ENCODE results near the gene PPBP.

PPBP gene

DNA sequence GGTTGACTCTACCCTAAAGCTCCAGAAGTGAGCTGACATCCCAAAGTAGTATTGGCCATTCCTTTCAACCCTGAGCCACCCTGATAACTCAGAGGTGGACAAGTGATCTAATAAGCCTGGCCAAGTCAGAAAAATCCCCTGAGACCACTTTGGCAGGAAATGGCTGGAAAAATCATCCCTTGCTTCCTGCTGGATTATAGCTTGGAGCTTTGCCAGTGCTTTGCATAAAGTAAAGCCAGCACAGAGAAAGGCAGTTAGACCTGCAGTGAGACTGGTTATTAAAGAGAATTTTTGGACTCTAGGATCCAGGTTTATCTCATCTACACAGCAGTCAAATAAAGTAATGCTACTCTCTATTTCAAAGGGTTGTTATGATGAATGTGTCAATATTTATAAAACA is 44.1 kb upstream of the PPBP start:
- Histone ChIP-seq H3K9ac (ENCODE audit: low read length) (no peak overlapping the region), H3K36me3 (ENCODE audit: low read length) (no peaks in the 10 kb centered on the region), H3K27me3 (ENCODE audit: low read length) (no peaks in the 10 kb centered on the region), H3F3A (ENCODE audit: insufficient read depth) (no peaks in the 10 kb centered on the region), H3K9me3 (ENCODE audit: insufficient read depth, low read length) (no peaks in the 10 kb centered on the region), H3K27ac (ENCODE audit: low read depth, low read length) (no peak overlapping the region), H3K9me2 (replicated peaks; ENCODE audit: insufficient read depth, low read length) (no peaks in the 10 kb centered on the region), H3K4me2 (ENCODE audit: low read depth, low read length, poor library complexity, severe bottlenecking) (no peak overlapping the region), H4K20me1 (ENCODE audit: low read depth, low read length) (no peaks in the 10 kb centered on the region), H3K79me2 (ENCODE audit: insufficient read depth, low read length) (no peaks in the 10 kb centered on the region), H2AFZ (ENCODE audit: low read depth, low read length, severe bottlenecking) (no peak overlapping the region), H3K4me3 (ENCODE audit: insufficient read depth, low read length, poor library complexity, severe bottlenecking) (no peak overlapping the region)
- TF ChIP-seq, protein P1, sequence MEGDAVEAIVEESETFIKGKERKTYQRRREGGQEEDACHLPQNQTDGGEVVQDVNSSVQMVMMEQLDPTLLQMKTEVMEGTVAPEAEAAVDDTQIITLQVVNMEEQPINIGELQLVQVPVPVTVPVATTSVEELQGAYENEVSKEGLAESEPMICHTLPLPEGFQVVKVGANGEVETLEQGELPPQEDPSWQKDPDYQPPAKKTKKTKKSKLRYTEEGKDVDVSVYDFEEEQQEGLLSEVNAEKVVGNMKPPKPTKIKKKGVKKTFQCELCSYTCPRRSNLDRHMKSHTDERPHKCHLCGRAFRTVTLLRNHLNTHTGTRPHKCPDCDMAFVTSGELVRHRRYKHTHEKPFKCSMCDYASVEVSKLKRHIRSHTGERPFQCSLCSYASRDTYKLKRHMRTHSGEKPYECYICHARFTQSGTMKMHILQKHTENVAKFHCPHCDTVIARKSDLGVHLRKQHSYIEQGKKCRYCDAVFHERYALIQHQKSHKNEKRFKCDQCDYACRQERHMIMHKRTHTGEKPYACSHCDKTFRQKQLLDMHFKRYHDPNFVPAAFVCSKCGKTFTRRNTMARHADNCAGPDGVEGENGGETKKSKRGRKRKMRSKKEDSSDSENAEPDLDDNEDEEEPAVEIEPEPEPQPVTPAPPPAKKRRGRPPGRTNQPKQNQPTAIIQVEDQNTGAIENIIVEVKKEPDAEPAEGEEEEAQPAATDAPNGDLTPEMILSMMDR (IDR thresholded peaks at IDR 0.05; ENCODE audit: insufficient read depth, low read length, poor library complexity, severe bottlenecking) = no peak
- TF ChIP-seq EZH2phosphoT487 (conservative IDR thresholded peaks at IDR 0.05; ENCODE audit: low read length) = no peak

DNA sequence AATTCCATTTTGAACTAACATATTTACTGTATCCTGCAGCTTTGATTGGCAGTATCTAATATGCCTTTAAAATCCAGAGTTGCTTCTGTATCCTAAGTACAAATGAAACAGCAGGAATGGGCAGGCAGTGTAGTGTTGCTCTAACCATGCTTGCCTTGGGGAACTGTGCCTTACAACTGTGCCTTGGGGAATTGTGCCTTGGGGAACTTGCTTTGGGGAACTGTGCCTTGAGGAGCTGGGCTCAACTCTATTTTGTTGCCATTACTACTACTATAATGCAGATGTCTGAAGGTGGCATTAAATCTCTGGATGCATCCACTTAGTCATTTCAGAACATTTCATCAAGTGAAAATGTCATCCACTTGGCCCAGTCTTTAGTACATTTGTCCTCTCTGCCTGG is 43.6 kb upstream of the PPBP start:
- Histone ChIP-seq H3K27me3 (ENCODE audit: low read length) (no peaks in the 10 kb centered on the region), H3K9ac (ENCODE audit: low read length) (no peak overlapping the region)

DNA sequence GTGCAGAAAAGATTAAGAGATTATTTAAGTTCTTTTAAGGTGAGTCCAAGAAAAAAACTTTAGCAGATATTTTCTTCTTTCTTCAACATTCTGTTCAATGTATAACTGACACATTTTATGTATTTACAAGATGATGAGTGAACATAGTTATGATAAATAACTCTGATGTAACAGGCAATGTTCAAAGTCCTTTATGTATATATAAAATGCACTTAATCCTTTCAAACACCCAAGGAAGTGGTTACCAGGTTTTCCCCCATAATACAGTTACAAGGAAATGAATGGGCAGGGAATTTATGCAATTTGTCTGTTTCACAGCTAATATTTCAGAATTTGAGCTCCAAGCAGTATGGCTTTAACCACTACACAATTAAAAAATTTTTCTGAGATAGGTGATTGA is 42.3 kb upstream of the PPBP start:
- H3K9me2 ChIP-seq (replicated peaks; ENCODE audit: insufficient read depth, low read length) = no peaks in the 10 kb centered on the region
- TF ChIP-seq EZH2phosphoT487 (conservative IDR thresholded peaks at IDR 0.05; ENCODE audit: low read length) = no peak
- TF ChIP-seq, protein P1 (IDR thresholded peaks at IDR 0.05; ENCODE audit: insufficient read depth, low read length, poor library complexity, severe bottlenecking) = no peak
- no peak overlapping the region for H3K27ac ChIP-seq (ENCODE audit: low read depth, low read length)

More for the DNA sequence above, 43.6 kb upstream of the PPBP start:
- H4K20me1 ChIP-seq (ENCODE audit: low read depth, low read length) = no peaks in the 10 kb centered on the region
- H3F3A ChIP-seq (ENCODE audit: insufficient read depth) = no peaks in the 10 kb centered on the region
- TF ChIP-seq, protein P1 (IDR thresholded peaks at IDR 0.05; ENCODE audit: insufficient read depth, low read length, poor library complexity, severe bottlenecking) = no peak
- TF ChIP-seq EZH2phosphoT487 (conservative IDR thresholded peaks at IDR 0.05; ENCODE audit: low read length) = no peak
- H2AFZ ChIP-seq (ENCODE audit: low read depth, low read length, severe bottlenecking) = no peak overlapping the region
- H3K4me3 ChIP-seq (ENCODE audit: insufficient read depth, low read length, poor library complexity, severe bottlenecking) = no peak overlapping the region
- no peaks in the 10 kb centered on the region for H3K9me2 ChIP-seq (replicated peaks; ENCODE audit: insufficient read depth, low read length)
- H3K36me3 ChIP-seq (ENCODE audit: low read length) = no peaks in the 10 kb centered on the region
- no peaks in the 10 kb centered on the region for H3K9me3 ChIP-seq (ENCODE audit: insufficient read depth, low read length)
- H3K79me2 ChIP-seq (ENCODE audit: insufficient read depth, low read length) = no peaks in the 10 kb centered on the region
- H3K4me2 ChIP-seq (ENCODE audit: low read depth, low read length, poor library complexity, severe bottlenecking) = no peak overlapping the region
- no peak overlapping the region for H3K27ac ChIP-seq (ENCODE audit: low read depth, low read length)

More for the DNA sequence above, 42.3 kb upstream of the PPBP start:
- Histone ChIP-seq H4K20me1 (ENCODE audit: low read depth, low read length) (no peaks in the 10 kb centered on the region), H3K9ac (ENCODE audit: low read length) (no peak overlapping the region), H3K9me3 (ENCODE audit: insufficient read depth, low read length) (no peaks in the 10 kb centered on the region), H3K36me3 (ENCODE audit: low read length) (no peaks in the 10 kb centered on the region), H2AFZ (ENCODE audit: low read depth, low read length, severe bottlenecking) (no peak overlapping the region), H3K79me2 (ENCODE audit: insufficient read depth, low read length) (no peaks in the 10 kb centered on the region), H3K4me3 (ENCODE audit: insufficient read depth, low read length, poor library complexity, severe bottlenecking) (no peak overlapping the region), H3F3A (ENCODE audit: insufficient read depth) (no peaks in the 10 kb centered on the region), H3K4me2 (ENCODE audit: low read depth, low read length, poor library complexity, severe bottlenecking) (no peak overlapping the region), H3K27me3 (ENCODE audit: low read length) (no peaks in the 10 kb centered on the region)
